GM18870 (cell line): ENCODE measurements around the gene NCAPD3.
"Not testable (repeated sequence)": the region's sequence is repeated elsewhere in the genome, so short reads cannot be mapped to it uniquely, and the experiment has no call there.

Source experiments
- ATAC-seq: cut with Tn5 transposase; IDR thresholded peaks from one replicate; pipeline ENCODE4 v1.9.1; 2021; ENCODE audit warnings: moderate library complexity; ENCODE audit not compliant: unreplicated experiment

Gene NCAPD3

DNA sequence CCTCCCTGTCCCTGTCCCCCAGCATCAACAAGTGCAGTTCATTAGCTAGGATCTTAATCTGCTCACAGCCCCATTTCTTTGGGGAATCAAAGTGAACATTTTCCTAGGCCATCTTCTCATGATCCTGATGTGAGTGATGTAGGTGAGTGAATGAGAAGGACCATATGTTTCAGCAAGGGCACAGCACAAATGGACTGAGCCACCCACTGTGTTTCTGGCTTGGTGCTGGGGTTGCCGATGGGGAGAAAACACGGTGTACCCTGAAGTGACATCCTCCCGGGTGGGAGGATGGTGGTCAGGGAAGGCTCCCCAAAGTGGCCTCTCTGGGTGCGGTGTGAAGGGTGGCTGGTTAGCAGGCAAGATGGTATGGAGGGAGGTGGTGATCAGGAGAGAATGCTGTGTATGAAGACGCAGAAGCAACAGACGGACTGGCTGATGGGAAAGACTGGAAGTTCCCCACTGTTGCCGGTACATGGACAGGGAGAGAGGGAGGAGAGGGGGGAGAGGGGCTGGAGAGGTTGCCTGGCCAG is 82.7 kb downstream of the NCAPD3 start:
- no peak for ATAC-seq

DNA sequence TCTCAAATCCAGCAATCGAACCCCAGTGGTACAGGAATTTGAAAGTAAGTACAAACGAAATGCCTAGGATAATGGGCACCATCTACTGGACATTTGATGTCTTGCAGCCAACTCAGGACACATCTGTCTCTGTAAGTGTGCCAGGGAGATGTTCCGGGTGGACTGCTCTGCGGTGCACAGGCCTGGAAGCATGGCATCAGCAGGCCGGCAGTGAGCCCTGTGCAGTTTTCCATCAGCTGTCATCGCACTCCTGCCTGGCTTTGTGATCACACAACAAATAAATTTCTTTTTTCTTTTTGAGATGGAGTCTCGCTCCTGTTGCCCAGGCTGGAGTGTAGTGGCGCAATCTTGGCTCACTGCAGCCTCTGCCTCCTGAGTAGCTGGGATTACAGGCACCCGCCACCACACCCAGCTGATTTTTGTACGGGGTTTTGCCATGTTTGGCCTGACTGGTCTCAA is 83.9 kb downstream of the NCAPD3 start:
- no peak for ATAC-seq

- no peak for ATAC-seq
Observed at GRCh38 chr11:134139303-134139872, 84.4 kb downstream of the NCAPD3 start.

DNA sequence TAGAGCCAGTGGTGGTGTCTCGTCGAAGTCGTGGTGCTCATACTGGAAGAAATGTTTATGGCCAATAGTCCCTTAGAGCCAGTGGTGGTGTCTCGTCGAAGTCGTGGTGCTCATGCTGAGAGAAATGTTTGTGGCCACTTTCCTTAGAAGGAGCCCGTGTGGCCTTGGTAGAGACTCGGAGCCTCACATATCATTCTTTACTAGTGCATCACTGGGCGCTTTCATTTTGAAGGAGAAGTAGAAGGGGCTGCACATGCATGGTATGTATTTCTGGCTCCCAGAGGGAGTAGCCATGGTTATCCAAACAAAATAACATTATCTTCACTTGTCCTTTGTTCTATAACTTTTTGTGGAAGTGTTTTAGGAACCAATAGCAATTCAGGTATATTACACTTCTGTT is 85.4 kb downstream of the NCAPD3 start:
- ATAC-seq: no peak

GRCh38 chr11:134134167-134134566 is 89.6 kb downstream of the NCAPD3 start:
- ATAC-seq: no peak

DNA sequence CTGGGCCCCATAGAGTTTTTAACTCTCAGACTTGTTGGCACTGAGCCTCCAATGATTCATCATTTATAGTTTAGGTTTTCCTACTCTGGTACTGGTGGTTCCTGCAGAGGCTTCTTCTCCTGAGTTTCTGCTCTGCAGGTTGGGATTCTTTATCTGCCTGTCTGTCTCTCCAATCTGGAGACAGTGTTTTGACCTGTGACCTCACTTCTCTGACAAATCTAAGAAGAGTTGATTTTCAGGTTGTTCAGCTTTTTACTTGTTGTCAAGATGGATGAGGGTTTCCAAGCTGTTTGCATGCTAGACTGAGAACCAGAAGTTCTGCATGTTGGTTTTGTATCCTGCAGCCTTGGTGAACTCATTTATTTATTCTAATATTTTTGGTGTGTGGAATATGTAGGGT is 91.0 kb downstream of the NCAPD3 start:
- no peak for ATAC-seq

DNA sequence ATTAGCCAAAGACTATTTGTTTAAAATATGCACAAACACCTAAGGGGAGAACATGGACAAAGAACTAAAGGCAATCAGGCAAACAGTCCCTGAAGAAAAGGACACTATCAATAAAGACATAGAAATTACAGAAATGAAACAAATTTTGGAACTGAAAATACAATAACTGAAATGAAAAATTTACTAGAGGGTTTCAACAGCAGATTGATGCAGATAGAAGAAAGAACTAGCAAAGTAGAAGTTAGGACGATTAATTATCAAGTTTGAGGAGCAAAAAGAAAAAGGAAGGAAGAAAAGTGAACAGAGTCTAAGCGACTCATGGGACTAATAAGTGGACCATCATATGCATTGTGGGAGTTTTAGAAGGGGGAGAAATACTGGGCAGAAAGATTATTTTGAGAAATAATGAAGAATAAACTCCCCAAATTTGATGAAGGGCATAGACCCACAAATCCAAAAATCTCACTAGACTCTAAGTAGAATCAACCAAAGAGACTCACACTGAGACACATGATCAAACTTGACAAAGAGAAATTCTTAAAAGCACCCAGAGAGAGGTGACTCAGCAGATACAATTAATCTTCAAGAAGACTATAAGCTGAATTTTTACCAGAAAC is 92.0 kb downstream of the NCAPD3 start:
- no peak for ATAC-seq

GRCh38 chr11:134126217-134126822 is 97.4 kb downstream of the NCAPD3 start:
- no peak for ATAC-seq

DNA sequence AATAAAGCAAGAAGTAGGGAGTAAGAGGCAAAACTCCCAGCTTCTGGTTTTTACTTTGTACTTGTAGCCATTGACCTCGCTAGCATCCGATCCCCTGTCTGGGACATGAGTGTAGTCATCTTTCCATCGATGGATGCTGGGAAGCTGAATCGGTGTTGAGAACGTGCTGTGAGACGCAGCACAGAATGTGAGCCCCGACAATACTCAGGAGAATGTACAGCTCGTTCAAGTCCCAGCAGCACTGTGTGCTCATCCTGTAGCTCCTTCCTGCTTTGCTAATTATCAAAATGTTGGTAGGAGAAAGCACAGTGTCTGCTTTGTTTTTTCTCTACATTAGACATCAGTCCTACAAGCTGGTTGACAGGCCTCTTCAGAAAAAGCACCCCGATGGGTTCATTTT is 98.3 kb downstream of the NCAPD3 start:
- no peak for ATAC-seq

GRCh38 chr11:134124660-134125451 is 98.9 kb downstream of the NCAPD3 start:
- ATAC-seq: no peak

DNA sequence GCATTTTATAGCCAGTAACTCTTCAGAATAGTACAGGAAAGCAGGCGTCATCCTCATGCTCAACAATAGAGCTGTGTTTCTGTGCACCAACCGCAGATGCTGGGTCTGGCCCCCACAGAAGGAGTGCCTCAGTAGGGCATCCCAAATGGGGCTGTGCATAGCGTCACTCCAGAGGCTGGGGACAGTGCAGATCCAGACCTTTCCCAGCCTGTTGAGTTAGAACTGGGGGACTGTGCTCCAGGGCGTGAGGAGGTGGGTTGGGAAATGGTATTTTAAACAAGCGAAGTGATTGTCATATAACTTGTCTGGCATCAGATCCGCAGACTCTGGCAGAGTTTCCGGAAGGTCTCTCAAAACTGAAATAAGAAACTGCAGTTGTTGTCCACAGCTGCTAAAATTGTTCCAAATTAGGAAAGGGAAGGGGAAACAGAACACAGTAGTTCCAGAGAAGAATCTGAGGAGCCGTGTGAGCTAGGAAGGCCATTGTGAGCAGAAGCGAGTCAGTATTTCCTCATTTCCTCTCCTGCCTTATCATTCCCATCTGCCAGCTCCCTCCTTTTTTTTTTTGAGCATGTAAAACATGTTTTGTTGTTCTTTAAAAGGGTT is 102.7 kb downstream of the NCAPD3 start:
- no peak for ATAC-seq

DNA sequence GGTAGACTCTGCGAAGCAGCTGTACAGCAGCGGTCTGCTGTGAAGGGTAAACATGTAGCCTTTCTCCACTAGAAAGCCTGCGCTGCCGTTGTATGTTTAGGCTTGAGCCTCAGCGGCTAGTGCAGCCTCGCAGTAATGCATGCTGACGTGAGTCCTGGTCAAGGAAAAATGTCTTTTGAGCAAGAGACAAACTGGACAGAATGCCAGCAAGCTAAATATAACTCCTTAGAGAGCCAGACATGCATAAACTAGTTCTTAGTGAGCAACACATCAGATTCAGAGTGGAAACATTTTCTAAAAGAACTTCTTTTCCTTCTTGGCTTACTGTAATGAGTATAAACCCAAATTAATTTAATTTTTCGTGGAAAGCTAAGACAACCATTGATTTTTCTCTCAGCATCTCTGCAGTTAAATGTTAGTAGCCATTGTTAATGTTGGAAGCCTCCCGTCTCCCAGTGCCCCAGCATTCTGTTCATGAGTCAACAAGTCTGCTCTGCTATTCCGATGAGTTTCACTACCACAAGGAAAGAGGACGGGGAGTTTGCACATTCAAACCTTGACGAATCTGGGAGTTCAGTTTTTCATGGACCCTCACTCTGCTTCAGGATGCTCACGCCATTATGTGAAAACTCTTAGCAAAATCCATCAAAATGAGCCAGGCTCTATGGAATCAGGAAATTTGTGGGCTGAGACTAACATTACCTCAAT is 103.5 kb downstream of the NCAPD3 start:
- no peak for ATAC-seq

GRCh38 chr11:134119094-134119493 is 104.7 kb downstream of the NCAPD3 start:
- ATAC-seq: no peak

GRCh38 chr11:134118006-134118405 is 105.8 kb downstream of the NCAPD3 start:
- no peak for ATAC-seq

DNA sequence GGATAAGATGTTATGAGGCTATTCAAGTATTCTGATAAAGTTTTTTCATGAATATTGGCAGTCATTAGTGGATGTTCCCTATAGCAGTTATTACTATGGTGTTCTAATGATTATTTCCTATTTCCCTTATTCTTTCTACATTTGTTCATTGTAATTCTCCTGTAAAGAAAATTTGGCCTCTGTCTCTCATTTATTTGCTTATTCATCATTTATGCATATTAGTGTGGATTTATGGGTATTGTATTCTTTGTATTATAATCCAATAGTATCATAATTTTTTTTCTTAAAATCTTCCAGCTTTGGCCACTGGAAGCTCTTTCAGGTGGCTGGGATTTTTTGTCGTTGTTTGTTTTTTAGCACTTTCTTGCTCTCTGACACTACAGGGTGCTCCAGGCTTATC is 107.6 kb downstream of the NCAPD3 start:
- ATAC-seq: no peak

- ATAC-seq: not testable (repeated sequence)
Observed at GRCh38 chr11:134113787-134114186, 110.0 kb downstream of the NCAPD3 start.

- ATAC-seq: no peak
Observed at GRCh38 chr11:134110252-134110815, 113.4 kb downstream of the NCAPD3 start.
